Retinal pigment epithelial cell (primary cell): ENCODE measurements around the gene BACE1.

Source experiments
- DNase-seq: peaks from one replicate; pipeline ENCODE4 v3.0.0-alpha.2; 2010; ENCODE audit warnings: low read depth
- H3K4me3 ChIP-seq: 2 replicates; pipeline ENCODE4 v1.5.1; 2011; ENCODE audit warnings: mild to moderate bottlenecking, low read length, control low read depth, moderate library complexity
- CTCF ChIP-seq: conservative IDR thresholded peaks from 2 replicates; pipeline ENCODE4 v1.5.1; 2011; ENCODE audit warnings: low read depth, low read length, control low read depth, inconsistent platforms

Gene BACE1

GRCh38 chr11:117299351-117300282 lies 16.4 kb downstream of the BACE1 start:
- no peak overlapping the region for H3K4me3 ChIP-seq
- TF ChIP-seq CTCF: no peak
- DNase-seq: no peak

- no peak for DNase-seq
- TF ChIP-seq CTCF: no peak
- no peak overlapping the region for H3K4me3 ChIP-seq
Measured at GRCh38 chr11:117298195-117298594, 17.9 kb downstream of the BACE1 start.

- no peak for DNase-seq
- no peak for TF ChIP-seq CTCF
- H3K4me3 ChIP-seq: no peak overlapping the region
Measured at GRCh38 chr11:117296881-117297280, 19.2 kb downstream of the BACE1 start.

- TF ChIP-seq CTCF: no peak
- no peak overlapping the region for H3K4me3 ChIP-seq
- DNase-seq: no peak
Measured at GRCh38 chr11:117295438-117296137, 20.5 kb downstream of the BACE1 start.

- no peak for TF ChIP-seq CTCF
- DNase-seq: no peak
- H3K4me3 ChIP-seq: no peak overlapping the region
Measured at GRCh38 chr11:117292616-117293015, 23.4 kb downstream of the BACE1 start.

- DNase-seq: no peak
- H3K4me3 ChIP-seq: no peak within 1 kb of the TSS
- TF ChIP-seq CTCF: no peak
Measured at GRCh38 chr11:117290809-117291396, 25.2 kb downstream of the BACE1 start, which contains the start of gene BACE1-AS. TSS of gene BACE1-AS (plus strand) at chr11:117291346.
